Measurements from ENCODE around the gene PDLIM5.

Gene PDLIM5

DNA sequence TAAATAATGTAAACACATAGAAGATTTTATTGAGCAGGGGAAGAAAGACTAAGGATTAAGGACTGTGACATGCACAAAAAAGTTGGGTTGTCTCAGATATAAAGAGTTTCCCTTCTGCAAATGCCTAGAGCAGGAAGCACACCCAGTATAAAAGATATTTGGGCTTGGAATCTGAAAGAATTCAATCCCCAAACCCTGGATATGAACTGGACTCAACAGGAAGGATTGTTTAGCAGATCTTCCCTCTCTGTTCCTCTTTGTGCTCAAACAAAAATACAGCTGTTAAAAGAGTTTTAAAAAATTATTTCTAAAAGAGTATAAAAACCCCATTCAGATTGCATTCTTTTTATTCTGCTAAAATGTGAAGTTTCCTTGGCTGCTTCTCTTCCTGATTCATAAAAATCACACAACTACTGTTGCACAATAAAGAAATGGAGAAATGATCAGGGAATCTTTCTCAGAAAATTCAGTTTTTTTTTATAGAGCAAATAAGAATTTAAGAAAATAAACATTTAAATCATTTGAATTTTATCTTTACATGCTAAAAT is 71.4 kb downstream of the PDLIM5 start:
- Histone ChIP-seq H3K4me3 (ENCODE audit: severe bottlenecking) (no peak overlapping the region), H3K4me1 (ENCODE audit: insufficient read depth, poor library complexity, severe bottlenecking) (peaks cover 27% of the 10 kb centered on the region), H3K36me3 (ENCODE audit: low read depth) (peaks cover 46% of the 10 kb centered on the region), H3K9me3 (ENCODE audit: severe bottlenecking) (no peaks in the 10 kb centered on the region), H3K27me3 (ENCODE audit: insufficient read depth, poor library complexity, severe bottlenecking) (no peaks in the 10 kb centered on the region), H3K27ac (ENCODE audit: poor library complexity, severe bottlenecking) (peak overlapping the region; percentile 44)
- TF ChIP-seq, protein P1, sequence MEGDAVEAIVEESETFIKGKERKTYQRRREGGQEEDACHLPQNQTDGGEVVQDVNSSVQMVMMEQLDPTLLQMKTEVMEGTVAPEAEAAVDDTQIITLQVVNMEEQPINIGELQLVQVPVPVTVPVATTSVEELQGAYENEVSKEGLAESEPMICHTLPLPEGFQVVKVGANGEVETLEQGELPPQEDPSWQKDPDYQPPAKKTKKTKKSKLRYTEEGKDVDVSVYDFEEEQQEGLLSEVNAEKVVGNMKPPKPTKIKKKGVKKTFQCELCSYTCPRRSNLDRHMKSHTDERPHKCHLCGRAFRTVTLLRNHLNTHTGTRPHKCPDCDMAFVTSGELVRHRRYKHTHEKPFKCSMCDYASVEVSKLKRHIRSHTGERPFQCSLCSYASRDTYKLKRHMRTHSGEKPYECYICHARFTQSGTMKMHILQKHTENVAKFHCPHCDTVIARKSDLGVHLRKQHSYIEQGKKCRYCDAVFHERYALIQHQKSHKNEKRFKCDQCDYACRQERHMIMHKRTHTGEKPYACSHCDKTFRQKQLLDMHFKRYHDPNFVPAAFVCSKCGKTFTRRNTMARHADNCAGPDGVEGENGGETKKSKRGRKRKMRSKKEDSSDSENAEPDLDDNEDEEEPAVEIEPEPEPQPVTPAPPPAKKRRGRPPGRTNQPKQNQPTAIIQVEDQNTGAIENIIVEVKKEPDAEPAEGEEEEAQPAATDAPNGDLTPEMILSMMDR (IDR thresholded peaks at IDR 0.05; ENCODE audit: poor library complexity, severe bottlenecking), result no peak
- no peak for ATAC-seq (ENCODE audit: low read depth)
- DNase-seq (ENCODE audit: low spot score), result no peak

DNA sequence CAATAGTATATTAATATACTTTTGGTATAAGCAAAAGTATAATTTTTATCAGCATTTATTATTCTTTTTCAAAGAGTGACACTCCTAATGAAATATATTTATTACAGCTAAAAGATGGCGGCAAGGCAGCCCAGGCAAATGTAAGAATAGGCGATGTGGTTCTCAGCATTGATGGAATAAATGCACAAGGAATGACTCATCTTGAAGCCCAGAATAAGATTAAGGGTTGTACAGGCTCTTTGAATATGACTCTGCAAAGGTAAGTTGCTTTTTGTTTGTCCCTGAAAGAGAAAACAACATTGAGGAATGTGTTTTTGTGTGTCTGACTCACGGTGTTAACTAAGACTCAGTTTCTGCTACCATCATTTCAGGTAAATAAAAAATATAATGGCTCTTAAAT is 71.9 kb downstream of the PDLIM5 start:
- TF ChIP-seq, protein P1 (IDR thresholded peaks at IDR 0.05; ENCODE audit: poor library complexity, severe bottlenecking), result no peak
- no peaks in the 10 kb centered on the region for H3K9me3 ChIP-seq (ENCODE audit: severe bottlenecking)
- peaks cover 45% of the 10 kb centered on the region for H3K36me3 ChIP-seq (ENCODE audit: low read depth)
- H3K4me1 ChIP-seq (ENCODE audit: insufficient read depth, poor library complexity, severe bottlenecking), result peaks cover 27% of the 10 kb centered on the region
- H3K27ac ChIP-seq (ENCODE audit: poor library complexity, severe bottlenecking), result peak overlapping the region; percentile 44
- DNase-seq (ENCODE audit: low spot score), result no peak
- no peak overlapping the region for H3K4me3 ChIP-seq (ENCODE audit: severe bottlenecking)
- peak; percentile 79 for ATAC-seq (ENCODE audit: low read depth)
- no peaks in the 10 kb centered on the region for H3K27me3 ChIP-seq (ENCODE audit: insufficient read depth, poor library complexity, severe bottlenecking)

DNA sequence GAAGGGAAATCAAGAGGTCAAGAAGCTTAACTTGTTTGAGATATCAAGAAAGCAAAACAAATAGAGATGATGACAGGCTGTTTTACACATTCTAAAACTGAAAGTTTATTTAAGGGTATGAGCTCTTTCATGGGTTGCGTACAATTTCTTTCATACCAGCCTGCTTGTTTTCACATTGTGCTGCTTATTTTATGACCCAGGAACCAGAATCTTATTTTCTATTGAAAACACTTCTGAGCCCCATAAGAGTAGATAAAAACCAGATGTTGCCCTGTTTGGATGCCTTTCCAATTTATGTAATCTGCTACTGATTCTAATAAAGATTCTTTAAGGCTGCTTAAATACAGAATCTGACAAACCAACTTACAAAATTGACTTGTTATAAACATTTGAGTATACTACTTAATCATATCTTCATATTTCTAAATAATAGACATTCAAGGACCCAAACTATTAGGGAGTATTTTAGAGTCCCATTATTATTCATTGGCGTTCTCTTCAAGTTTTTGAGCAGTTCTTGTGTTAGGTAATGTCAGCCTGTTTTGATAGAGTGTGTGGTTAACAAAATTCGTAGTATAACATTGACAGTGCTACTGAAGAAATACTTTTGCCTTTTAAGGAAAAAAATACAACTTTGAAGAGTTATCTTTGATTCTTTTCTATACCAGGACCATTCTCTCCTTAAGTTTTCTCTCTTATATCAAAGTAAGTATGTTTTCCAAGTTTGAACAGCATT is 74.4 kb downstream of the PDLIM5 start:
- Histone ChIP-seq H3K4me3 (ENCODE audit: severe bottlenecking) (no peak overlapping the region), H3K36me3 (ENCODE audit: low read depth) (peaks cover 30% of the 10 kb centered on the region), H3K27me3 (ENCODE audit: insufficient read depth, poor library complexity, severe bottlenecking) (no peaks in the 10 kb centered on the region), H3K27ac (ENCODE audit: poor library complexity, severe bottlenecking) (no peak overlapping the region), H3K4me1 (ENCODE audit: insufficient read depth, poor library complexity, severe bottlenecking) (peaks cover 43% of the 10 kb centered on the region), H3K9me3 (ENCODE audit: severe bottlenecking) (no peaks in the 10 kb centered on the region)
- ATAC-seq (ENCODE audit: low read depth), result no peak
- DNase-seq (ENCODE audit: low spot score), result no peak
- TF ChIP-seq, protein P1 (IDR thresholded peaks at IDR 0.05; ENCODE audit: poor library complexity, severe bottlenecking), result no peak

DNA sequence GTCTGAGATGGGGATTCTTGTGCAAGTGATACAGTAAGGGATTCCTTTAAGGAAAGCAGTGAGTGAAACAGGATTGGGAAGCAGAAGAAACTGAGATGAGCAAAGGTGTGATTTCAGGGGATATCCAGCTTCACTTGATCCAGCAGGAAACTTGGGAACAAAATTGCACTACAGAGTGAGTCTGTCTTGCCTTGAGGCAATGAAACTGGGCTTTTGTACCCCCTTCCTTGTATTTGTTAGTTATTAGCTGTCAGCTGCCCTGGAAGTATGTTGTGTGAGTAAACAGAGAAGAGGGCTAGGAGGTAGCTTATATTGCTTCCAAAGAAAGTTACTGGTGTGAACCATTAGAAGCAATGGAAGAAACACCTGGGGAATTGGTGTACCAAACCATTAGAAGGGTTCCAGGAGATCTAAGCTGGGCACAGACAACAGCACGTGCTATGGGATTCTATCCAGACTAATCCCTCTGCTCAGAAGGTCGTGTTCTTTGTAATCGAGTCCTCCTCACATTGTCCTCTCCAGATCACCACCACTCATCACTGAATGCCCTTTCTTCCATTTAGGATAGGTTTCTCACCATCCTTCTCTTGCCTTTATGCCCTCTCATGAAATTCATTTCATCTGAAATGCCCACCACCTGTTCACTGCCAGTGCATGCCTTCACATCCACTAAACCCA is 76.0 kb downstream of the PDLIM5 start:
- no peak for ATAC-seq (ENCODE audit: low read depth)
- H3K9me3 ChIP-seq (ENCODE audit: severe bottlenecking), result no peaks in the 10 kb centered on the region
- H3K4me3 ChIP-seq (ENCODE audit: severe bottlenecking), result no peak overlapping the region
- TF ChIP-seq, protein P1 (IDR thresholded peaks at IDR 0.05; ENCODE audit: poor library complexity, severe bottlenecking), result no peak
- H3K27ac ChIP-seq (ENCODE audit: poor library complexity, severe bottlenecking), result peak overlapping the region; percentile 12
- DNase-seq (ENCODE audit: low spot score), result no peak
- H3K27me3 ChIP-seq (ENCODE audit: insufficient read depth, poor library complexity, severe bottlenecking), result no peaks in the 10 kb centered on the region
- H3K4me1 ChIP-seq (ENCODE audit: insufficient read depth, poor library complexity, severe bottlenecking), result peaks cover 52% of the 10 kb centered on the region
- H3K36me3 ChIP-seq (ENCODE audit: low read depth), result peaks cover 28% of the 10 kb centered on the region
